Sigmoid colon (tissue), 7 donors: Measurements from ENCODE around the gene FBXL13. TPM values are rescaled to one million over a fixed set of nuclear protein-coding genes. Genes with fewer than 3 reads are reported as not detected.
"Not testable (repeated sequence)": the region's sequence is repeated elsewhere in the genome, so short reads cannot be mapped to it uniquely, and the experiment has no call there.

Experiments used
- DNase-seq: peaks from one replicate; pipeline ENCODE4 v3.0.0-alpha.2; 2019
- H3K27ac ChIP-seq, 4 donors: fragments of 200-600 bp; sonication (generic); one replicate each; pipeline ENCODE4 v1.5.1; 2016 to 2019; ENCODE audit warnings: mild to moderate bottlenecking in 1 of 4
- H3K27me3 ChIP-seq, 3 donors: fragments of 200-600 bp; sonication (generic); one replicate each; pipeline ENCODE4 v1.5.1; 2019; ENCODE audit warnings: mild to moderate bottlenecking in 1 of 3
- H3K36me3 ChIP-seq, 4 donors: fragments of 200-600 bp; sonication (generic); one replicate each; pipeline ENCODE4 v1.5.1; 2016 to 2019
- H3K4me1 ChIP-seq, 4 donors: fragments of 200-600 bp; sonication (generic); one replicate each; pipeline ENCODE4 v1.5.1; 2017 to 2019
- H3K4me3 ChIP-seq, 4 donors: fragments of 200-600 bp; sonication (generic); one replicate each; pipeline ENCODE4 v1.5.1; 2017 to 2019; ENCODE audit warnings: mild to moderate bottlenecking in 2 of 4, moderate library complexity in 1 of 4
- H3K9me3 ChIP-seq, 4 donors: fragments of 200-600 bp in 3 of 4; sonication (generic) in 3 of 4; one replicate each; pipeline versions ENCODE4 v1.5.1 to v1.6.1; 2013 to 2019
- CTCF ChIP-seq, 4 experiments: fragments of 450-650 bp in 3 of 4; fragments of 200-600 bp in 1 of 4; IDR thresholded peaks; one replicate each; pipeline ENCODE4 v1.5.1; 2016 to 2019; ENCODE audit warnings: antibody characterized with exemption in 4 of 4, mild to moderate bottlenecking in 3 of 4, moderate library complexity in 2 of 4
- EP300 ChIP-seq, 4 donors: sonication (generic); formaldehyde crosslinking; IDR thresholded peaks; one replicate each; pipeline ENCODE4 v1.6.1; 2017; ENCODE audit warnings: antibody characterized with exemption in 4 of 4
- POLR2A ChIP-seq, 2 donors: fragments of 450-650 bp; IDR thresholded peaks; one replicate each; pipeline ENCODE4 v1.6.1; 2016; ENCODE audit warnings: antibody characterized with exemption in 2 of 2, mild to moderate bottlenecking in 2 of 2, moderate library complexity in 2 of 2
- POLR2AphosphoS5 ChIP-seq, 4 donors: sonication (generic); formaldehyde crosslinking; IDR thresholded peaks; one replicate each; pipeline ENCODE4 v1.6.1; 2017; ENCODE audit warnings: antibody characterized with exemption in 4 of 4
- WGBS, 2 donors: extraction: QIAGEN DNeasy Blood & Tissue Kit; methylation state at CpG; one replicate each; pipeline ENCODE4 v1.1.7; 2013; 5-methylcytosine and 5-hydroxymethylcytosine counted together
- intact Hi-C: fragments of 100-400 bp; cut with DNase I; formaldehyde crosslinking; loops from one replicate; pipeline ENCODE4 v1.15.1; 2023
- polyA plus RNA-seq, 3 donors: library from polyadenylated mRNA; stranded (reverse); fragments of 200-250 nt; gene quantifications; one replicate each; pipeline ENCODE4 v1.2.3, GENCODE V29; 2013
- total RNA-seq, 4 donors: library from RNA; depleted of rRNA; stranded (reverse); fragments of >200 nt; gene quantifications; one replicate each; pipeline ENCODE4 v1.1.0, GENCODE V29; 2016
- donor health status: healthy with polysubstance abuse.
- donor health status: Bipolar disorder and iron deficiency.
- donor health status: healthy.

FBXL13 gene
- total and polyA plus RNA-seq, 7 donors, result 0.38 to 3.3 (median 2.5) TPM; not detected in 2

DNA sequence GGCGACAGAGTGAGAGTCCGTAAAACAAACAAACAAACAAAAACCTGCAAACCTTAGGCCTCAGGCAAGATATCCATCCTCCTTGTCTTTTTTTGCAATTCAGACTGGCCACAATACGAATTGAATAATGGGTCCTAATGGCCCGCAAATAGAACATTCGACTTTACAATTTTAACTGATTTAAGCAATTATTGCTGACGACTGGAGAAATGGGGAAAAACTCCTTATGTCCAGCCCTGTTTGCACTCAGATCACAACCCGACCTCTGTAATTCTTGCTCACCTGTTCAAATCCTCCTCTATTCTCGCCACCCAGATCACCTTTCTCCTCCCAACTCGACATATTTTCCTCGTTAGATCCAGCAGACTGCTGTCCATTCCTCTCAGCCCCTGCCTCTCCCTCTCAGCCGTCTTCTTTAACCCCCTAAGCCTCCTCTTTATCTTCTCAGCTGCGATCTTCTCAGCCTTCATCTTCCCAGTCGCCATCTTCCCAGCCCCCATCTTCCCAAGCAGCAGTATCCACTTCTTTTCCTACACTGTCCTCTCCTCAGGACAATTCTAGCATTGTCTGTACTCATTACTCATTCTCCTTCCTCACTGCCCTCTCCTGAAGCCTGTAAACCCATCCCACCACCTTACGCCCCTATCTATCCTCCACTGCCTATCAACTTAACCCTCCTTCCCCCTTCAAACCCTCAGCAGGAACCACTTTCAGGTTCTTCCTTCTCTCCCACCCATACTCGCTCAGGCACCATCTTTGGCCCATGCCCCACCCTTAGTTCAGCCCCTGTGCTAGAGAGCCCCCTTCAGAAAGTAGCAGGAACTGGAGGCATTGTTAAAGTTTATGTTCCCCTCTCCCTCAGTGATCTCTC lies 100.0 kb downstream of the FBXL13 start:
- no peak for DNase-seq
- H3K4me1 ChIP-seq, result no peaks in the 10 kb centered on the region
- no peak overlapping the region for H3K4me3 ChIP-seq
- no peaks in the 10 kb centered on the region for H3K27me3 ChIP-seq
- TF ChIP-seq EP300 (IDR thresholded peaks at IDR 0.05) (no peak), POLR2AphosphoS5 (IDR thresholded peaks at IDR 0.05) (no peak), CTCF (IDR thresholded peaks at IDR 0.05) (no peak), POLR2A (IDR thresholded peaks at IDR 0.05) (no peak)
- peaks cover 0 to 6% (median 0%) of the 10 kb centered on the region in 4 donors for H3K9me3 ChIP-seq
- intact Hi-C loops, result no loop called here
- whole genome bisulfite sequencing, 2 donors, result 90 to 92% methylated on average over 15 of the region's 15 CpGs
- no peak overlapping the region for H3K27ac ChIP-seq
- H3K36me3 ChIP-seq, result no peaks in the 10 kb centered on the region

- DNase-seq, result no peak
- TF ChIP-seq EP300 (IDR thresholded peaks at IDR 0.05) (no peak), CTCF (IDR thresholded peaks at IDR 0.05) (no peak), POLR2A (IDR thresholded peaks at IDR 0.05) (no peak), POLR2AphosphoS5 (IDR thresholded peaks at IDR 0.05) (no peak)
- intact Hi-C loops, result no loop called here
- no peak overlapping the region for H3K27ac ChIP-seq
- no peaks in the 10 kb centered on the region for H3K36me3 ChIP-seq
- H3K9me3 ChIP-seq, result no peaks in the 10 kb centered on the region
- no peaks in the 10 kb centered on the region for H3K4me1 ChIP-seq
- no peaks in the 10 kb centered on the region for H3K27me3 ChIP-seq
- no peak overlapping the region for H3K4me3 ChIP-seq
- WGBS, 2 donors, result 92 to 94% methylated on average over 23 of the region's 23 CpGs
Observed at GRCh38 chr7:102973096-102973802, 101.3 kb downstream of the FBXL13 start.

DNA sequence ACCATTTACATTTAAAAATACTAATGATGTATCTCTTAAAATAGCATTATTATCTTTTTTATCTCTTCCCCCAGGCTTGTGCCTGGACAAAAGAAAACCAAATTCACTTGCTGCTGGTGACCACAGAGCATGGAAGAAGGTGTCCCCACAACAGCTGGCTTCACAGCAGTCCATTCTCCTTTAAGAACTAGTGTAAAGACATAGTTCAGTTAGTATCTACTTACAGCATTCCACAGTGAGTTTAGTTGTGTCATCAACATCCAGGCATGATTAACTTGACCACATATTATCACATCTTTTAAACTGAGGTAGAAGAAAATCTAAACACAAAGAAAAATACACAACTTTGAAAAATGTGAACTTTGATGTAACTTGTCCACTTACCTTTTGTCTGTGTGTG lies 106.8 kb downstream of the FBXL13 start:
- no peak overlapping the region for H3K27ac ChIP-seq
- H3K27me3 ChIP-seq, result no peaks in the 10 kb centered on the region
- DNase-seq, result no peak
- intact Hi-C loops, result no loop called here
- H3K4me3 ChIP-seq, result no peak overlapping the region
- no peaks in the 10 kb centered on the region for H3K36me3 ChIP-seq
- no peaks in the 10 kb centered on the region for H3K4me1 ChIP-seq
- no peaks in the 10 kb centered on the region for H3K9me3 ChIP-seq
- TF ChIP-seq EP300 (IDR thresholded peaks at IDR 0.05), result no peak
- TF ChIP-seq POLR2AphosphoS5 (IDR thresholded peaks at IDR 0.05), result no peak
- no peak for TF ChIP-seq POLR2A (IDR thresholded peaks at IDR 0.05)
- TF ChIP-seq CTCF (IDR thresholded peaks at IDR 0.05), result no peak

DNA sequence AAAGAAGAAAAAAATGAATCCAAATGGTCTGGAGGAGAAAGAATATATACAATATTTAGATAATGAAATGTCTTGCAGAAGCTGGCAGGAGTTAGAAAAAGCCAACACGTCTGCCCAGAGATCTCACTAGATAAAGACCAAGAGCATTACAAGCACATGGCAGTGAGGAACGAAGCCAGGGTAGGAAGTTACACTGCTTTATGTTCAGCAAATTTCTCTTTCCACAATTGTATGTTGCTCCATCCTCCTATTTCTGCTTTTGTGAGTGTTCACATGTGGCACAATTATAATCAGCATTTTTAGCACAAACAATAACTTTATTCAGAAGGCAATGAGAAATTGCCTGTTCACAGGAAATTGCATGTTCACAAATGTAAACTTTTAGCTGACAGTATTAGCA lies 108.1 kb downstream of the FBXL13 start:
- no peak for DNase-seq
- Histone ChIP-seq H3K27ac (no peak overlapping the region), H3K36me3 (no peaks in the 10 kb centered on the region), H3K9me3 (no peaks in the 10 kb centered on the region), H3K27me3 (no peaks in the 10 kb centered on the region), H3K4me1 (no peaks in the 10 kb centered on the region), H3K4me3 (no peak overlapping the region)
- no peak for TF ChIP-seq EP300 (IDR thresholded peaks at IDR 0.05)
- TF ChIP-seq POLR2AphosphoS5 (IDR thresholded peaks at IDR 0.05), result no peak
- no peak for TF ChIP-seq POLR2A (IDR thresholded peaks at IDR 0.05)
- TF ChIP-seq CTCF (IDR thresholded peaks at IDR 0.05), result no peak
- 75 to 76% methylated on average over 2 of the region's 2 CpGs for WGBS, 2 donors
- intact Hi-C loops, result no loop called here

GRCh38 chr7:102961993-102962392 lies 112.6 kb downstream of the FBXL13 start:
- H3K4me1 ChIP-seq, intact Hi-C loops, DNase-seq, H3K27ac ChIP-seq, H3K27me3 ChIP-seq, H3K36me3 ChIP-seq, H3K9me3 ChIP-seq, H3K4me3 ChIP-seq: not testable (repeated sequence)
- 43 to 86% methylated on average over 1 of the region's 2 CpGs for WGBS, 2 donors

DNA sequence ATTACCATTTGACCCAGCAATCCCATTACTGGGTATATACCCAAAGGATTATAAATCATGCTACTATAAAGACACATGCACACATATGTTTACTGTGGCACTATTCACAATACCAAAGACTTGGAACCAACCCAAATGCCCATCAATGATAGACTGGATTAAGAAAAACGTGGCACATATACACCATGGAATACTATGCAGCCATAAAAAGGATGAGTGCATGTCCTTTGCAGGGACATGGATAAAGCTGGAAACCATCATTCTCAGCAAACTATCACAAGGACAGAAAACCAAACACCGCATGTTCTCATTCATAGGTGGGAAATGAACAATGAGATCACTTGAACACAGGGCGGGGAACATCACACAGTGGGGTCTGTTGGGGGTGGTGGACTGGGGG lies 116.6 kb downstream of the FBXL13 start:
- H3K27ac ChIP-seq, H3K4me3 ChIP-seq, H3K27me3 ChIP-seq, H3K36me3 ChIP-seq, DNase-seq, H3K9me3 ChIP-seq, H3K4me1 ChIP-seq, intact Hi-C loops: not testable (repeated sequence)
- WGBS, 2 donors, result 89% methylated on average over 3 of the region's 3 CpGs

DNA sequence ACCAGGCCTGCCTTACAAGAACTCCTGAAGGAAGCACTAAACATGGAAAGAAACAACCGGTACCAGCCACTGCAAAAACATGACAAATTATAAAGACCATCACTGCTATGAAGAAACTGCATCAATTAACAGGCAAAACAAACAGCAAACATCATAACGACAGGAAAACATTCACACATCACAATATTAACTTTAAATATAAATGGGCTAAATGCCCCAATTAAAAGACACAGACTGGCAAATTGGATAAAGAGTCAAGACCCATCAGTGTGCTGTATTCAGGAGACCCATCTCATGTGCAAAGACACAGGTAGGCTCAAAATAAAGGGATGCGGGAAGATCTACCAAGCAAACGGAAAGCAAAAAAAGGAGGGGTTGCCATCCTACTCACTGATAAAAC lies 120.2 kb downstream of the FBXL13 start:
- H3K27ac ChIP-seq, H3K4me3 ChIP-seq, DNase-seq, H3K4me1 ChIP-seq, H3K9me3 ChIP-seq, H3K36me3 ChIP-seq, H3K27me3 ChIP-seq, intact Hi-C loops: not testable (repeated sequence)
- 81 to 95% methylated on average over 4 of the region's 4 CpGs for WGBS, 2 donors
